Activated CD8-positive, alpha-beta memory T cell treated with anti-CD3 and anti-CD28 coated beads for 1 hour (primary cell): ENCODE results near the gene CCNK.

Experiments
- DNase-seq, 2 donors: peaks; one replicate each; pipeline ENCODE4 v3.0.0-alpha.2; 2020; ENCODE audit warnings: low read depth in 1 of 2; ENCODE audit errors: extremely low read depth in 1 of 2

The CCNK gene

DNA sequence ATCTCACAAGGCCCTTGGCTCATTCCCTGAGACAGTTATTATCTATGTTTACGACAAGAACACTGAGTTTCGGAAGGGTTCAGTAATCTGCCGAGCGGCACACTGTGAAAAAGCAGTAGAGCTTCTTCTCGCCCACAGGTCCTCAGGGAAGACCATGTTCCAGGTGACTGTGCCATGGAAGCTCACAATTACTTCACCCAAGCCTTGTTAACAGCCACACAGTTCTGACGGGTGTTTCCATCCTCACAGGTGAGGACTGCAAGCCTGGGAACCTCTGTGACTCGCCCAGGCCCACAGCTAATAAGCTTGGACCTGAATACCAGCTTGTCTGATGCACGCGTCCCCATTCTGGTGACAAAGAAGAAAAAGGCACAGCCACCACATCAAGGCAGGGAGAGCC, 15.9 kb upstream of the CCNK start:
- DNase-seq = no peak

DNA sequence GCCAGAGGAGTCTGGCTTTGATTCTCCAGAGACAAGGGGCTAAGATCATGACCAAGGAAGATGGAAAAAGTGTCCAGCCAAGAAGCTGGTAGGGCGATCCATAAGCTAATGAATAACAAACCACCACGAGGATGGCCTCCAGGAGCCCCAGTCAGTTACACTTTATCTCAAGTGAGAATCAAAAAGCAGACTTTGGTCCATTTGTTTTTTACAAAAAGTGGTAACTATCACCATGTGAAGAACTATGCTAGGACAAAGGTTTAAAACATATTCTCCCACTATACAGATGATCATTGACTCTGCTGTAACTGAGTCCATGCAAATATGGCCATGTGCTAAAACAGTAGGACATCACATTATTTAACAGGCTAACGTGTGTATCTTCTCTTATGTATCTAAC, 14.5 kb upstream of the CCNK start:
- DNase-seq = no peak

DNA sequence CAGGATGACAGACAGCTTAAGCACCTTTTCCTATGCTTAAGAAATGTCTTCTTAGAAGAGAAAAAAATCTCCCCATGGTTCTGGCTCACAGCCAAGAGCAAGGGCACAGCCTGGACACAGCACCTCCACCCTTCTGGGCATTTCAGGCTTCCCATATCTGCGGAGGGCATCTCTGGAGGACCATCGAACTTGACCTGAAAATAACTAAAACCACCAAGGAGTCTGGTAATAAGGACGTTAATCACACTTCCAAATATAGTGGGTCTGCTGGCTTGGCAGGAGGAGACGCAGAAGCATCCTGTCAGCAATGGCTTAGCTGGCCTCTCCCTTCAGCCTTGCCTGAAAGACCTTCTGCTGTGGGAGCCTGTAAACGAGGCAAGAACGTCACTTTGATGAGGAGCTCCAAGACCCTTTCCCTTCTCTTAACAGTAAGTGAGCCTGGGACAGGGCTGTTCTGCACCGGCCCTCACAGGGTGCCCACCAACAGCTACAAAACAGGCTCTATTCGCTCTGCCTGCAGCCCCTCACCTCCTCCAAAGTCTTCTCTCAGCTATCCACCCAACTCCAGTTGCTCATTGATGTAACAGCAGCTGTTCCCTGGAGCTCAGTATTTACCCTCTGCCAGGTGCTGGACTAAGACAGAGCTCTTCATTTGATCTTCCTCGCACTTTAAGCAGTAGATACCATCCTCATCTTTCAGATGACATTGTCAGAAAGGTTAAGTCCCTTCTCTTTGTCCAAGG, 13.7 kb upstream of the CCNK start:
- DNase-seq = no peak

DNA sequence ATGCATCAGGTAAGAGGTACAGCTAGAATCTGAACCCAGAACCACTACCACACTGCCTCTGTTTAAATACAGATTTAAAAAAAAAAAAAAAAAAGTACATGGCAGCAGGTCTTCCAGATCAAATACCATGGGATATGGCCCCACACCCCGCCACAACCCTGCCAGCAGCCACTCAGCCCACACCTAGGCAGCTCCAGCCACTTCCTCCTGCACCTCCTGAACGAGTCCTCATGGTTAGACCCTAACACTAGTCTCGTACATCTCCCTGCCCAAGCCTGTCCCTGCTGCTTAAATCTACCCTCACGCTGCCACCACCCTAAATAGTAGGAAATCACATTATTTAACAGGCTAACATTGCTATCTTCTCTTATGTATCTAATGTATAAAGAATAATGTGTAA, 13.1 kb upstream of the CCNK start:
- no peak for DNase-seq

DNA sequence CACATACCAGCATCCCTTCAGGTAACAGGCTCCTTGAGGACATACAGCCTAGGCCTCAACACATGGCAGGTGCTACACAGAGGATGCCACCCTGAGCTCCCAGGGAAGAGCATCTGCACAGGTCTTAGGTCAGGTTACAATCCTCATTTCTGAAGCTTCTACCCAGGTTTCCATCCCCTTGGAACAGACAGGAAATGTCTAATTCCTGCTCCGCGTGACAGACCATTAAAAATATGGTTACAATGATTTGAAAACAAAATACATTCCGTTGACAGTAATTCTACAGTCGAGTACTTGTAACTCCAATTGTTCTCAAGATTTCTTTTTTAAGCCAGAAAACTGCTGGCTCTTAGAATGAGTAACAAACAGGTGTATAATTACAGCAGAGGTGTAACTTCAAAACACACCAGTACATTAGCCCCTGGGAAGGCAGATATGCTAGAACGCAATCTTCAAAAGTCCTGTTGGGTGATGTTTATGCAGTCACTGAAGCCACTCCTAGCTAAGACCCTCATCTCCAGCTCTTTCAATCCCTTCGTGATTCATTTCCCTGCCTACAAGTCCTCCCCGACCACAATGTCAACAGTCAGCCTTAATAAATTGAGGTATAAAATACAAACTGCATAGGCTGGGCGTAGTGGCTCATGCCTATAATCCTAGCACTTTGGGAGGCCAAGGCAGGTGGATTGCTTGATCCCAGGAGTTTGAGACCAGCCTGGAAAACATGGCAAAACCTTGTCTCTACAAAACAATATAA, 12.2 kb upstream of the CCNK start:
- DNase-seq = no peak

DNA sequence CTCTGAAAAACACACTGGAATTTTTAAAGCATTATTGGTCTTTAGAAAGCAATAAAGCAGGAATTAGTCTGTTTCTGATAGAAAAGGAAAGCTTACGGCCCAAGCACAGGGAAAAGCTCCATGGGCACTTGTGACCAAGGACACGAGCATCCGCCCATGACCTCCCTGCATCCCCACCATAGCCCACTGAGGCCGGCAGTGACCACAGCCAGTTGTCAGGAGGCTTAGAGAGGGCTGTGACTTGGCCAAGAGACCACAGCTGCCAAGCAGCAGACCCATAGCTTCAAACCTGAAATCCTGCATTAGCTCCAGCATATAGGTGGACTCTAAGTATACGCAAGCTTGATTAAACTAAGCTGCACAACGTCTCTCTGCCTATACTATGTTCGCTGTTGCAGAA, 9.5 kb upstream of the CCNK start:
- DNase-seq = no peak

DNA sequence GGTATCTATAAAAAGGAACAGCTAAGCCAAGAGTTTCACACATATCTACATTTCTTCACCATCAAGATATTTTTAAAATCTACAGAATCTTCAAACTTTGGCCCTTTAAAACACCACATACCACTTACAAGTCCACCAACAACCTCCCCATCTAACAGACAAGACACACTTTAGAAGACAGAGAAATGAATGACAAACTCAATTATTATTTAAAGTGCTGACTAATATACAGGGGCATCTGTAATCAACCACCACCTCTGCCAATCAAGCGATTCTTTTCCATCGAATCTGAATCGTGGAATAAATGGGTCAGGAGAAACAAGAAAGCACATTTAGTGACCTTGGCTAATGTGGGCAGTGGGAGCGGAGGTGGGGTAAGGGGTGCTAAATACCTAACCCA, 8.3 kb upstream of the CCNK start:
- DNase-seq = no peak

DNA sequence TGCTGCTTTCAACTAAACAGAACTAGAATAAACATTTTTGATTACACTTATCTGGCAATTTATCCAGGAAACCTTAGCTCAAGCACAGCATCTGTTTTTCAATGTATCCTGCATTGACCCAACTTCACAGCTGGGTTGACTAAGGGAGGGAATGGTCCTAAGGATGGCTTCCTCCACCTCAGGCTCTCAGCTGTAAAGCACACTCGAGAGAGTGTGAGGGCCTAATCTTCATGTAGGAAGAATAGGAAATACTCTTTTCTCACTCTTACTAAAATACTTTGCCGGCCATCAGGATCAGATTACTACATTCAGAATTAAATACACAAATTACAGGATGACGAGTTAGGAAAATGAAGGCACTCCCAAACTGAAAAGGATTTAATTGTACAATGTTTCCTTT, 7.8 kb upstream of the CCNK start:
- no peak for DNase-seq

DNA sequence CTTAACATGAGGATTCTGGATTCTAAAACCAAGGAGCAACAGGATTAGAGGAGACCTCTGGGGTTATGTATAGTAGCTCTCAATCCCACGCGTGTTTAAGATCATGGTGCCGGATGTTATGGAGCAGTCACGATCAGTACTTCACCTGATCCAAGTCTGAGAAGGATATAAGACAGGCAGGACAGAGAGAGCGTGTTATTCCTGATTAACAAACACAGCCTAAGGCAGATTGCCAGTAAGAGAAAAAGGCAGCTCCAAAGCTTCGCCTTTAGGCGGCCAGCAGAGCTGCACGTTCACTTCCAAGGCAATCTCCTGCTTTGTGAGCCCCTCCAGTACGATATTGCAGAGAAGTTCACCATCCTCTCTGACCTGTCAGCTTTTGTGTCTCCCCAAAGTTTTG, 6.0 kb upstream of the CCNK start:
- DNase-seq = no peak

DNA sequence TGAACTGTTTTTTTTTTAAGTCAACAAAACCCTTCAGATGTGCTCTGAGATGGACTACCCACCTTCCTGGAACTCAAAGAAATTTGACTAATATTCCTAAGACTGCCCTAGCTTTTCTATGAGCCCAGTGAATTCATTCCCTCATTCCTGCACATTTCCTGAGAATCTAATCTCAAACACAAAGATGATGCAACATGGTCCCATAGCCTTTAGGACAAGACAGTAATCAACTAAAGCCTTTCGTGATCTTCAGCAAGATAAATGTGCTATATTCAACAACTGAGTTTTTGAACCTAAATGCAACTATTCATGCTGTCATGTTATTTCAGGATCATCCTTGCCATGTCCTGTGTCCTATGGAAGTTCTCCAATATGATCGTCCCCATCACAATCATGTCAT, 5.5 kb upstream of the CCNK start:
- no peak for DNase-seq

DNA sequence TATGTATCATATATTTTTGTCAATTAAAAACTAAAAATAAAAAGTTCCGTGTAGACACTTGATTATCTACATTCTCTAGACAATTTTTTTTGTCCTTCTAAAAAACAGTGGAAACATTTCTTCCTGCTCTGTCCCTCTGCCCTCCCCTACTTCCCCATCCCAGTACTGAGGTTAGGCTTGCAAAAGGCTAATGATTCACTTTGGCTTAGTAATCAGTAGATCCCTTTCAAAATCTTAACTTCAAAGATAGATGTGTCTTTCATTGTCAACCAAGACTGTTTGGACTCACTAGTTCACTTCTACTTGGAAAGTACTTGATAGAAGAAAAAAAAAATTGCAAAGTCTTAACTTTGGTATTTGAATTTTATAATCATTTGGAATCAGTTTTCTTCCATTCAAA, 4.3 kb upstream of the CCNK start:
- no peak for DNase-seq

DNA sequence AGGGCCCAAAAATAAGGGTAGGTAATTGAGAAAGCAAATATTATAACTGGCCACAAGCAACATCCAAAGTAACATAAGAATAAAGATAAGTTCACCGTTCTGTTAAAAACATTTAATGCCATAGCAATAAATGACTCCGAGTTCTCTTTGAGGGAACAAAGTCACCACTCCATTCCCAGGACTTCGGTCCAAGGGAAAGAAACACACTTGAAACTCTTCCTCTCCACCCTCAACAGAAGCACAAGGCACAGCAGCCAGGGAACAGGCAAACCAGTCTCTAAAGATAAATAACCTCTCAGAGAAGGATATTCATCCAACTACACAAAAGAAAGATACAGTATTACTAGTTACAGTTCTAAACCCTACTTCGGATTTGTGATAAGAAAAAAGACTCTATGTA, 3.1 kb upstream of the CCNK start:
- DNase-seq = no peak

DNA sequence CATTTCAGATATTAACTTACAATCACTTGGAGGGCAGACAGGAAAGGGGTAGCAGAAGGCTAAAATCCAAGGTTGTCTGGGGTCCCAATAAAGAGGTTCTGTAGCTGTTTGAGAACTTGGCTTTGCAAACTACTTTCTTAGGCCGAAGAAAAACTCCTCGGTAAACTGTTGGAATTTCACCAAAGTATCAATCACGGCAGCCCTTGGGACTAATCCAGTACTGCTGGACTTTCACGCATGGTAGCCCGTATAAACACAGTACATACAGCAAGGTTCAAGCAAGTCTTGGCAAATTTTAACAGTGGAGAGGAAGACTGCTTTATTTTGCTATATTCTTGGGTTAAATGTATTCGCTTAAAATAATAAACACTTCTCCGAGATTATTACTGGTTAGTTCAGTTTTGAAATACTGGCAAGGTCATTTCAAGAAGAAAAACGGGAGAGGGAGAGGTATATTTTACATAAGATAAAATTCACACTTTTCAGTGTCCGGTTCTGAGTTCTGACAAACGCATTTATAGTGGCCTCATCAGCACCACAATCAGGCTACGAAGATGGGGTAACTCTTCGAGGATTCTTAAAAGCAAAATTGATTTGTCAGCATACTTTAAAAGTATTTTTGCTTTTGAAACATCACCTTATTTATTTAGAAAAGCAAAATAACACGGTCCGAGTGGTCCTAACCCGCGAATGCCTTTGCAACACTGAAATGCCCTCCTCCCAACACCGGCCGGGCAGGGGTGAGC, 1.9 kb upstream of the CCNK start:
- no peak for DNase-seq

DNA sequence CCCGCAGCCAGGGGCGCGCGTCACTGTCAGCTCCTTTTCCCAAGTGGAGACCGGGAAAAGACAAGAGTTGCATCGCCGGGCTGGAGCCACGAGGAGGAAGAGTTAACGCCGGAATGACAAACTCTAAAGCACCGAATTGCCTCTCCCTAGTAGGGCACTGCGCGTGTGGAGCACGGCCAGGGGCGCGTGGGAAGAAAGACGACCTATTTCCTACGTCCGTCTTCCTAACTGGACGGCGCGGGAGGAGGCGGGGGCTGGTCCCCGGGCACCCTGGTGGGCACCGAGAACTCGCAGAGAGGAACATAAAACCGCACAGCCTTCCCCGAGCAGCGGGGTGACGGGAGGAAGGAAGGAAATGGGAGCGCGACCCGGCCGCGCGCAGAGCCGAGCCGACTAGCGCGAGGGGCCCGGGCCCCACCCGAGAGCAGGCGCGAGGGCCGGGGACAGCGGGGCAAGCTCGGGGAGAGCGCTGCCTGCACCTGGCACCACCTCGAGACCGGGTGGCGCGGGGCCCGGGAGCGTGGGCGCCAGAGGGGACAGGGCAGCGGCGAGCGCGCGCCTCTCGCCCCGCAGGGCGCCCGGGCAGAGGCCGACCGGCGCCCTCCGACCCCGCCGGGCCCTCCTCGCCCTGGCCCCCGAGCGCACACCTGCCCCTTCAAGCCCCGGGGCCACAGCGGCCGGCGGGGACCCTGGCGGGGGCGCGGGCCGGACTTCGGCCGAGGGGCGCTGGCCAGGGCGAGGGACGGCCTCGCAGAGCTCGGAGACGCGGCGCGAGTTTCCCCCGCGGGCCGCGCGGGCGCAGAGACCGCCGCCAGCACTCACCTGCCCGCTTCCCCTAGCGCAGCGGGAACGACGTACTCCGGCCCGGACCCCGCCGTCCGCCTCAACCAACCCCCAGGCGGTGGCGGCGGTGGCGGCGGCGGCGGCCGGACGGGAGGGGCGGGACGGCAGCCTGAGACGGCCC, 1.0 kb upstream of the CCNK start, which contains the start of gene SETD3:
Gene SETD3, minus strand, starts transcription at position 954 of the 964 bp plus-strand sequence. CDS start 15,054 bp downstream, outside the sequence.
- peak in 1 of 2 donors; percentile 9 for DNase-seq

DNA sequence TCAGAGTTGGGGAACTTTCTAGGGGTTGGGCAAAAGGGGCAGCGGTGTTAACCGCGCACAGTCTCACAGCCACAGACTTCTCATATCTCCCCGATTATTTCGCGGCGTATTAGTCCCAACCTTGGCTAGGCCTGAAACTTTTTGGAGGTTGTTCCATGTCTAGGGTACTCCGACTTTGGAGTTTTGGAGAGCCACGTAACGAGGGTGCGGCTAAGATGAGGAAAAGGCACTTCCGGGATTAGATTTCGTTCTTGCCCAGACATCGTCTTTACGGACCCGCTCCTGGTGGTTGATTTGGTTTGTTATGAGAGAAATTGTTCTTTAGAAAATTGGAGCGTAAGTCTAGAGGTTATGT, 513 bp downstream of the CCNK start:
- DNase-seq = no peak

DNA sequence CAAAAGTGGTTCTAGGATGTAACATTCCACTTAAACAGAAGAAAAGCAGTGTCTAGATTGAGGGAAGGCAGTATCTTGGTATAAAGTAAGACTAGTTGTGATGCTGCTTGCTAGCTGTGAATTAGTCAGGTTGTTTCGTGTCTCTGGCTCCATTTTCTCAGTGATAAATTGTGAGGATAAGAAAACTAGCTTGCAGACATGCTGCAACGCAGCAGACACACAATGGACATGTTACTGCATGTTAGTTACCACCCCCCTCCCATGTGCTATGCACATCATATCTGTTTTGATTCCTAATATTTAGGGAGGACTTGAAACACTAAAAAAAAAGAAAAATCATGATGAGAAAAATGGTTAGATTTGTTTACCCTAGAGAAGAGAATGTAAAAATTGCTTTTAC, 2.9 kb downstream of the CCNK start:
- no peak for DNase-seq

DNA sequence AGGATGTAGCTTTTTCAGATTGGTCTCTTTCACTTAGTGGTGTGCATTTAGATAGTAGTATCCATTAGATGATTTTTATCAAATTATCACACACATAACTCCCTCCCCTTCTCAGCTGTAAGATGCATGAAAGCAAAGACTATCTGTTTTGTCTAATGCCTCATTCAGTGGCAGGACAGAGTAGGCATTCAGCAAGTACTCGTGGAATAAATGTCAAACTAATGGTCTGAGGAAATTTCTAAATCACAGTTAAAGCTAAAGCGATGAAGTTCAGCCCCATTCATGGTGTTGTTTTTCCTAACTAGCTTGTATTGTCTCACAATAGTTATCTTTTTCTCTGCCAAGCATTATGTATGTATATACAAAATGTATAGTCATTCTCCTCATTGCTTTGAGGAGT, 16.1 kb downstream of the CCNK start:
- DNase-seq = no peak

DNA sequence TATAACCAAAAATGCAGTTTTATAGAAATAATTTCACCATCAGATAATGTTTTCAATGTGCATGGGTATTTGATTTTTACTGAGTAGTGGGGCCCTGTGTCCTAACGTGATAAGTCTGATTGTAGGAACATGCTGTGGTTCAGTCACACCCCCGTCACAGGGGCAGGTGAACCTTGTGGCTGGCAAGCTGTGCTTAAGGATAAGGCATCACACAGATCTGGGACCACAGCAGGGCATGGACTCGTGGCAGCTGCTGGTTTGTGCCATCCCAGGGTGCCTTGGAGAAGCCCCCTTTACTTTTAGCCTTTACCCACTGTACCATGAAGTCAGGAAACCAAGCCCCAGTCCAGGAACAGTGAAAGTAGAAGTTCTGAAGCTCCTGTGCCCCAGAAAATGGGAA, 16.7 kb downstream of the CCNK start:
- no peak for DNase-seq

DNA sequence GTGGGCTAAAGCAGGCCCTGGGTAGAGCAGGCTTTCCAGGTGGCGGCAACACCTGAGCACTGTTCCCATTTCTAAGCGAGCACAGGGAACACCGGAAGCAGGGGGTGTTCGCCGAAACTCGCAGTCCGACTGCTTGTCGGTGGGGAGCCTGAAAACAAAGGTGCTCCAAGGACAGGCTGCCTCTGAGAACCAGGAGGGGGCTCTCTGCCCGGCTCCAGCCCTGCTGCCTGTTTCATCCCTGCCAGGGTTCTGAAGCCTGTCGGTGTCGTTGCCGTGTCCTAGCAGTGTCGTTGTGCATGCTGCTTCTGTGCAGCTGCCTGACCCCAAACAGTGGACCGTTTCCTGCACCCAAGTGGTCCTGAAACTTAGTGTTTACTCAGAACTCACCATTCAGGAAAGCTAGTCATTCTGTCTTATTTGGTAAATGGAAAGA, 21.8 kb downstream of the CCNK start:
- DNase-seq = no peak

DNA sequence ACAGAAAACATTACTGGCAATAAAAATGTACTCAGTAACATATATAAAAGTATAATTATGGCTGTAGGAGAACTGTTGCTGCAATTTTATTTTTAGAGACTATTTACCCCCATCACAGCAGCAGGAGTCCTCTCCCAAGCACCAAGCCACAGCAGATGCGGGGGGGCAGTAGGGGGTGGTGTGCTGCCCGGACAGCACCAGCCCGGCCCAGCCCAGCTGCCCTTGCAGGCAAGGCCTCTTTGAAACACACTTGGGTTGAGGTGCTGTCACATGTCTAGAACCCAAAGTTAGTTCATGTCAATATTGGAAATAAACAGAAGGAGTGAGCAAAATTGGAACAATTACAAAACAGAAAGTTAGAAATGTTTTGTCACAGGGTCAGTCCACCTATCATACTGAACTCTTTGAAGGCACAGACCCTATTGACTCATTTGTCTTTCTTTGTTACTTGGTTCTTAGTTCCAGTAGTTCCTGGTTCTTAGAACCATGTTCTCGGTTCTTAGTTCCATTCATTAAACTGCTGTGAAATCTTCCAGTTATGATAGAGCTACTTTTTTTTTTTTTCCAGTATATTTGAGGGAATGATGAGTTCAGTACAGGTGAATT, 22.7 kb downstream of the CCNK start:
- DNase-seq = no peak
